Myocyte (in vitro differentiated cells): ENCODE results near the gene DIDO1. TPM values are rescaled to one million over a fixed set of nuclear protein-coding genes. Genes with fewer than 3 reads are reported as not detected.

Experiments
- DNase-seq: peaks from one replicate; pipeline ENCODE4 v3.0.0-alpha.2; 2012; ENCODE audit warnings: low read depth
- total RNA-seq: library from RNA; depleted of rRNA; stranded (reverse); fragments of >200 nt; gene quantifications from 2 replicates; pipeline ENCODE4 v1.2.3, GENCODE V29; 2014

DIDO1 gene
- total RNA-seq, 1 donor from 2014 or later = 31.9 TPM

- no peak for DNase-seq
These were observed 88.5 kb downstream of the DIDO1 start for GRCh38 chr20:62837790-62838127.

- no peak for DNase-seq
These were observed 89.3 kb downstream of the DIDO1 start for GRCh38 chr20:62836967-62837490.

GRCh38 chr20:62835931-62836861, 90.1 kb downstream of the DIDO1 start:
- no peak for DNase-seq

- no peak for DNase-seq
These were observed 91.2 kb downstream of the DIDO1 start for GRCh38 chr20:62834967-62835730.

GRCh38 chr20:62832951-62833391, 93.3 kb downstream of the DIDO1 start:
- no peak for DNase-seq

- no peak for DNase-seq
These were observed 93.9 kb downstream of the DIDO1 start for GRCh38 chr20:62832212-62832922.

GRCh38 chr20:62831854-62832211, 94.5 kb downstream of the DIDO1 start:
- no peak for DNase-seq

- DNase-seq = no peak
These were observed 94.9 kb downstream of the DIDO1 start for GRCh38 chr20:62831361-62831788.

- no peak for DNase-seq
These were observed 95.5 kb downstream of the DIDO1 start for GRCh38 chr20:62830821-62831220.

- no peak for DNase-seq
These were observed 96.1 kb downstream of the DIDO1 start for GRCh38 chr20:62830251-62830650.

- no peak for DNase-seq
These were observed 96.8 kb downstream of the DIDO1 start for GRCh38 chr20:62829231-62830230.

GRCh38 chr20:62828511-62829230, 97.6 kb downstream of the DIDO1 start:
- DNase-seq = no peak

- no peak for DNase-seq
These were observed 98.3 kb downstream of the DIDO1 start for GRCh38 chr20:62828051-62828450.

Other genes with a start within 250 kb of the DIDO1 start
- gene NTSR1, start 217.7 kb downstream of the DIDO1 start, total RNA-seq = not detected in 2 replicates
- gene MRGBP, start 130.0 kb downstream of the DIDO1 start, total RNA-seq = 13.5 and 14.0 TPM in 2 replicates
- gene OGFR, start 121.7 kb downstream of the DIDO1 start, total RNA-seq = 29.1 and 35.7 TPM in 2 replicates
- 0.05 TPM in 1 of 2 replicates, not detected in the other for gene COL9A3, start 109.5 kb downstream of the DIDO1 start, total RNA-seq
- gene TCFL5, start 64.7 kb downstream of the DIDO1 start, total RNA-seq = 9.3 and 12.5 TPM in 2 replicates
- 27.9 and 28.8 TPM in 2 replicates for gene GID8, start 11.6 kb upstream of the DIDO1 start, total RNA-seq
- gene SLC17A9, start 26.2 kb upstream of the DIDO1 start, total RNA-seq = 0.16 TPM in 1 of 2 replicates, not detected in the other
- not detected in 2 replicates for gene BHLHE23, start 80.5 kb upstream of the DIDO1 start, total RNA-seq